IMR-90 (cell line): ENCODE data around the gene DDA1. TPM values are rescaled to one million over a fixed set of nuclear protein-coding genes. Genes with fewer than 3 reads are reported as not detected.

Experiments used
- ATAC-seq: fragments of 200-7000 bp; cut with Tn5 transposase; 2 replicates; pipeline ENCODE4 v1.9.1; 2020; ENCODE audit warnings: low read depth, mild to moderate bottlenecking, moderate library complexity
- BruUV-seq: library from RNA; stranded (reverse); fragments of 400-500 nt; replicated peaks from 2 replicates; lab custom pipeline; 2021; lab: Mats Ljungman, UMichigan
- CTCF ChIA-PET: fragments of 300-600 bp; formaldehyde crosslinking; extraction: SDS; loops from one replicate; lab custom pipeline; 2021; ENCODE audit warnings: antibody characterized with exemption; lab: Yijun Ruan, JAX
- POLR2A ChIA-PET: fragments of 300-600 bp; sonication (Branson Sonifier 250); formaldehyde crosslinking; loops from one replicate; lab custom pipeline; 2022; ENCODE audit warnings: antibody characterized with exemption; ENCODE audit not compliant: unreplicated experiment; lab: Charles Lee
- DNase-seq: peaks from one replicate; pipeline ENCODE4 v3.0.0; 2013
- H2AFZ ChIP-seq: replicated peaks from 2 replicates; pipeline ENCODE3; 2013; ENCODE audit warnings: low read length, mild to moderate bottlenecking; ENCODE audit not compliant: poor library complexity
- H2AK5ac ChIP-seq: 2 replicates; pipeline ENCODE4 v1.6.1; 2013; ENCODE audit warnings: low read depth, low read length, inconsistent platforms
- H2AK9ac ChIP-seq: replicated peaks from 2 replicates; pipeline ENCODE3; 2013; ENCODE audit warnings: mild to moderate bottlenecking, low read depth, low read length, moderate library complexity; ENCODE audit not compliant: poor library complexity
- H2BK120ac ChIP-seq: 2 replicates; pipeline ENCODE4 v1.6.1; 2013; ENCODE audit warnings: low read depth, low read length, inconsistent platforms
- H2BK15ac ChIP-seq: 3 replicates; pipeline ENCODE4 v1.6.1; 2013; ENCODE audit warnings: low read depth, low read length, inconsistent platforms
- H2BK20ac ChIP-seq: 2 replicates; pipeline ENCODE4 v1.6.1; 2013; ENCODE audit warnings: low read depth, mild to moderate bottlenecking, inconsistent platforms, low read length, moderate library complexity
- H2BK5ac ChIP-seq: 2 replicates; pipeline ENCODE4 v1.6.1; 2013; ENCODE audit warnings: mild to moderate bottlenecking, low read depth, low read length, inconsistent platforms; ENCODE audit not compliant: poor library complexity, severe bottlenecking
- H3K14ac ChIP-seq: replicated peaks from 2 replicates; pipeline ENCODE4 v1.6.1; 2013; ENCODE audit warnings: low read depth, low read length, inconsistent platforms
- H3K18ac ChIP-seq: 2 replicates; pipeline ENCODE4 v1.6.1; 2013; ENCODE audit warnings: low read depth, low read length, control low read depth
- H3K23ac ChIP-seq: 2 replicates; pipeline ENCODE4 v1.6.1; 2013; ENCODE audit warnings: low read depth, low read length, inconsistent platforms
- H3K27ac ChIP-seq: 2 replicates; pipeline ENCODE4 v1.5.1; 2013; ENCODE audit warnings: mild to moderate bottlenecking, control low read depth, low read length; ENCODE audit not compliant: insufficient read depth
- H3K27me3 ChIP-seq: 2 replicates; pipeline ENCODE4 v1.6.1; 2013; ENCODE audit warnings: low read length; ENCODE audit not compliant: control insufficient read depth, insufficient read depth
- H3K36me3 ChIP-seq: 2 replicates; pipeline ENCODE4 v1.6.1; 2013; ENCODE audit warnings: low read length, mixed read lengths; ENCODE audit not compliant: control insufficient read depth, insufficient read depth
- H3K4ac ChIP-seq: 2 replicates; pipeline ENCODE4 v1.6.1; 2013; ENCODE audit warnings: low read depth, low read length, inconsistent platforms
- H3K4me1 ChIP-seq: 2 replicates; pipeline ENCODE4 v1.6.1; 2013; ENCODE audit warnings: low read length, mixed read lengths; ENCODE audit not compliant: control insufficient read depth, insufficient read depth
- H3K4me2 ChIP-seq: 2 replicates; pipeline ENCODE4 v1.6.1; 2013; ENCODE audit warnings: low read depth, mild to moderate bottlenecking, control low read depth, low read length, moderate library complexity
- H3K4me3 ChIP-seq: 2 replicates; pipeline ENCODE4 v1.5.1; 2013; ENCODE audit warnings: low read depth, mild to moderate bottlenecking, control low read depth, low read length, moderate library complexity; ENCODE audit not compliant: insufficient read depth
- H3K56ac ChIP-seq: 2 replicates; pipeline ENCODE4 v1.6.1; 2013; ENCODE audit warnings: low read length, inconsistent platforms; ENCODE audit not compliant: insufficient read depth; ENCODE audit errors: extremely low read depth
- H3K79me1 ChIP-seq, 2 experiments: 2 replicates each; pipeline ENCODE4 v1.6.1; 2013; ENCODE audit warnings: low read length in 2 of 2, inconsistent platforms in 1 of 2, low read depth in 1 of 2
- H3K9ac ChIP-seq: 2 replicates; pipeline ENCODE4 v1.6.1; 2013; ENCODE audit warnings: low read depth, low read length, control low read depth
- H3K9me1 ChIP-seq: 2 replicates; pipeline ENCODE4 v1.6.1; 2013; ENCODE audit warnings: low read length, inconsistent platforms; ENCODE audit not compliant: insufficient read depth
- H3K9me3 ChIP-seq: 2 replicates; pipeline ENCODE4 v1.6.1; 2013; ENCODE audit warnings: low read length; ENCODE audit not compliant: control insufficient read depth, insufficient read depth
- H4K20me1 ChIP-seq: 2 replicates; pipeline ENCODE4 v1.6.1; 2013; ENCODE audit warnings: low read length, inconsistent platforms; ENCODE audit not compliant: insufficient read depth
- H4K5ac ChIP-seq: 2 replicates; pipeline ENCODE4 v1.6.1; 2013; ENCODE audit warnings: mild to moderate bottlenecking, low read depth, low read length, control low read depth
- H4K8ac ChIP-seq, 2 experiments: 2 replicates each; pipeline ENCODE4 v1.6.1; 2013; ENCODE audit warnings: low read depth in 2 of 2, low read length in 2 of 2, control low read depth in 1 of 2, inconsistent platforms in 1 of 2
- H4K91ac ChIP-seq: 2 replicates; pipeline ENCODE4 v1.6.1; 2013; ENCODE audit warnings: low read depth, low read length, inconsistent platforms; ENCODE audit not compliant: insufficient read depth
- CEBPB ChIP-seq: IDR thresholded peaks from 2 replicates; pipeline ENCODE4 v1.6.1; 2012; ENCODE audit warnings: low read depth, low read length, improper control_type of control experiment
- MAZ ChIP-seq: IDR thresholded peaks from 2 replicates; pipeline ENCODE4 v1.6.1; 2012; ENCODE audit warnings: low read depth, mild to moderate bottlenecking, low read length, improper control_type of control experiment, moderate library complexity, borderline replicate concordance
- MXI1 ChIP-seq: IDR thresholded peaks from 2 replicates; pipeline ENCODE4 v1.6.1; 2012; ENCODE audit warnings: low read depth, mild to moderate bottlenecking, low read length, moderate library complexity, borderline replicate concordance
- NFE2L2 ChIP-seq: fragments of 150-350 bp; IDR thresholded peaks from 2 replicates; pipeline ENCODE4 v1.6.1; 2016; ENCODE audit warnings: low read depth, mild to moderate bottlenecking, low read length
- POLR2A ChIP-seq: IDR thresholded peaks from 2 replicates; pipeline ENCODE4 v1.6.1; 2012; ENCODE audit warnings: mild to moderate bottlenecking, low read depth, low read length
- WGBS, 2 experiments: methylation state at CpG; one replicate each; pipeline versions ENCODE4 v1.1.5 to v1.1.7; 2013; ENCODE audit warnings: missing lambda C conversion rate in 2 of 2; ENCODE audit not compliant: insufficient read length in 1 of 2; ENCODE audit errors: extremely low coverage in 2 of 2; 5-methylcytosine and 5-hydroxymethylcytosine counted together
- dilution Hi-C: fragments of 300-500 bp; cut with HindIII; formaldehyde crosslinking; loops from one replicate; pipeline ENCODE4 v1.14.3; 2018; ENCODE audit warnings: low sequenced_read_pairs; ENCODE audit not compliant: unreplicated experiment
- in situ Hi-C: fragments of 300-500 bp; cut with MboI; formaldehyde crosslinking; loops from 3 replicates; pipeline ENCODE4 v1.14.3; 2019; ENCODE audit warnings: low sequenced_read_pairs, inconsistent platforms, mixed read lengths
- intact Hi-C: fragments of 100-400 bp; cut with micrococcal nuclease; formaldehyde crosslinking; loops from 2 replicates; pipeline ENCODE4 v1.10.0; 2022
- polyA plus RNA-seq, 3 experiments: library from polyadenylated mRNA; depleted of rRNA; stranded (reverse); fragments of >200 nt; gene quantifications; 2 replicates each; pipeline ENCODE4 v1.2.3, GENCODE V29; 2012; ENCODE audit warnings: low replicate concordance in 1 of 3
- total RNA-seq: library from RNA; depleted of rRNA; stranded (reverse); fragments of >200 nt; gene quantifications from 2 replicates; pipeline ENCODE4 v1.2.3, GENCODE V29; 2012

The DDA1 gene
- total and polyA plus RNA-seq, 2 of the 4 experiments (the other 2 are of a cell fraction): 33.7 to 87.2 TPM

- Histone ChIP-seq H2AK9ac (peak overlapping the region; percentile 93), H4K20me1 (peaks cover 3% of the 10 kb centered on the region), H3K4me1 (peaks cover 8% of the 10 kb centered on the region), H2BK20ac (no peak overlapping the region), H3K23ac (no peak overlapping the region), H3K14ac (no peak overlapping the region), H2AK5ac (peak overlapping the region; percentile 86), H3K9ac (no peak overlapping the region), H3K9me1 (peaks cover 21% of the 10 kb centered on the region), H3K4me3 (peak overlapping the region; percentile 55; the same call in 1 of the 2 replicates), H4K91ac (0 out of 2 replicates have a peak overlapping the region, but pooled peaks have one; percentile 60), H3K4me2 (0 out of 2 replicates have a peak overlapping the region, but pooled peaks have one; percentile 3), H3K79me1 (peaks cover 24 to 56% of the 10 kb centered on the region in 2 experiments), H3K36me3 (peaks cover 1% of the 10 kb centered on the region; the same call in 1 of the 2 replicates), H3K56ac (peak overlapping the region; percentile 1; the same call in 1 of the 2 replicates), H3K9me3 (no peaks in the 10 kb centered on the region), H3K27me3 (no peaks in the 10 kb centered on the region), H3K4ac (peak overlapping the region; percentile 81; the same call in 1 of the 2 replicates), H4K5ac (no peak overlapping the region), H2BK15ac (no peak overlapping the region; the same call in 2 of the 3 replicates), H2AFZ (peak overlapping the region; percentile 94), H3K18ac (no peak overlapping the region), H2BK120ac (no peak overlapping the region), H3K27ac (peak overlapping the region; percentile 46), H4K8ac (peak overlapping the region; percentile 2 to 26; a peak in 1 of 4 replicates), H2BK5ac (peak overlapping the region; percentile 15)
- intact Hi-C loops (loop anchor here (1.0 kb wide), 1 partner anchor 38 kb away; the partner anchor contains the start of gene BABAM1), in situ Hi-C loops (no loop called here), dilution Hi-C loops (no loop called here)
- ATAC-seq (no peak), DNase-seq (no peak)
- BruUV-seq: no TSS peak
- 0% methylated on average over 1 of the region's 7 CpGs; no CpG with 5 or more reads in 1 of the 2 experiments for whole genome bisulfite sequencing, 2 experiments
- TF ChIP-seq MXI1: no peak
- no peak for TF ChIP-seq CEBPB
- TF ChIP-seq NFE2L2: no peak
- peak; percentile 31; the same call in 1 of the 2 replicates for TF ChIP-seq MAZ
- no peak for TF ChIP-seq POLR2A
- POLR2A ChIA-PET: no interaction called here
- CTCF ChIA-PET: interaction anchor here (0.6 to 1.0 kb wide), 4 partner anchors 12 to 592 kb away, joined by 3 to 5 read pairs (median 4); no protein-coding TSS in a partner anchor
These were observed 4.2 kb upstream of the DDA1 start for GRCh38 chr19:17305216-17305516.
